T follicular helper cell (primary cell): Measurements from ENCODE around the gene CIRBP.
"Not testable (repeated sequence)": the region's sequence is repeated elsewhere in the genome, so short reads cannot be mapped to it uniquely, and the experiment has no call there.

Source experiments
- DNase-seq: peaks from one replicate; pipeline ENCODE4 v3.0.0-alpha.2; 2020; ENCODE audit warnings: low read depth

CIRBP gene

DNA sequence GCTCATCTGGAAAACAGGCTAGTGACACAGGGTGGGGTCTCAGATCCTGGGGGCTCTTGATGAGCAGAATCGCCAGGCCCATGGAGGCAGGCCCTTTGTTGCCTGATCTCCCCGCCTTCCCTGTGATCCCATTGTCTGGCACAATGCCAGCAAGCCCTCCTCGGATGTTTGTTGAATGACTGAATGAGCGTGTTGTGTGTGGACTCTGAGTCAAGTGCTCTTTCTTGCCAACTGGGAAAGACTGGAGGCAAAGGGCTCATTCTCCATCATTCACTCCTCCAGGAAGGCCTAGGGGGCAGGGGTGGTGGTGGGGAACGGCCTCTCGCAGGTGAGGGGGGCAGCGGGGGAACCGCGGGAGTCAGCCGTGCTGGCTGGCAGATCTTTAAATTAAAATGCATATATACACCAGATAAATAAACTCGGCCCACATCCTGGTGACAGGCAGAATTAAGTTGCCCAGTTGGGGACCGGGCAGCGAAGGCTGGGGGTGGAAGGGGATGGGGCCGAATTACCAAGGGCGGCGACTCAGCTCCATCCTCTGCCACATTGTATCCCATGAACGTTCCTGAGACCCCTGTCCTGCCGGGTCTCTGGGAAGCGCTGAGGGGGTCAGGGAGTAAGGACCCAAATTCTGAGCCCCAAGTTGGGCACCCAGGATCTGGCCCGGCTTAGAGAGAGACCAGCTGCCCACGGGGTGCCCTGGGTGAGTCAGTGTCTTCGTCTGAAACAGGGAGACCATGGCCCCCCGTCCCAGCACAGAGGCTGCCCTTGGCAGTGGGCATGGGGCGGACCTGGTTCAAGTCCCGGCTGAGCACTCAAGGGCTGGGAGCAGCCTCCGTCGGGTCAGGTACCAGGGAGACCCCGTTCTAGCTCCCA, 41.1 kb downstream of the CIRBP start:
- no peak for DNase-seq

DNA sequence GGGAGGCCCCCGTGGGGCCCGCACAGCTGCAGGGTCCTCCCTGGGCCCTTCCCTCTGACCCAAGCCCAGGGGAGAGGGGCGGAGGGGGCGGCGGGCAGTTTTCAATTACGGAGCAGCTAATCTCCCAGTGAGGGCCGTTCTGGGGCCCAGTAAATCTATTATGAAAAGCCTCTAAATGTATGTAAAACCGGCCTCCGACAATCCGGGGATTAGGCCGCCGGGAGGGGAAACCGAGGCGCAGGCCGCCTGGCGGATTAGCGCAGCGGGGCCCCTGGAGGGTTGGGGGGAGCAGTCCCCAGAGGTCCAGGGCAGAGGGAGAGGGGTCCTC, 41.7 kb downstream of the CIRBP start:
- no peak for DNase-seq

DNA sequence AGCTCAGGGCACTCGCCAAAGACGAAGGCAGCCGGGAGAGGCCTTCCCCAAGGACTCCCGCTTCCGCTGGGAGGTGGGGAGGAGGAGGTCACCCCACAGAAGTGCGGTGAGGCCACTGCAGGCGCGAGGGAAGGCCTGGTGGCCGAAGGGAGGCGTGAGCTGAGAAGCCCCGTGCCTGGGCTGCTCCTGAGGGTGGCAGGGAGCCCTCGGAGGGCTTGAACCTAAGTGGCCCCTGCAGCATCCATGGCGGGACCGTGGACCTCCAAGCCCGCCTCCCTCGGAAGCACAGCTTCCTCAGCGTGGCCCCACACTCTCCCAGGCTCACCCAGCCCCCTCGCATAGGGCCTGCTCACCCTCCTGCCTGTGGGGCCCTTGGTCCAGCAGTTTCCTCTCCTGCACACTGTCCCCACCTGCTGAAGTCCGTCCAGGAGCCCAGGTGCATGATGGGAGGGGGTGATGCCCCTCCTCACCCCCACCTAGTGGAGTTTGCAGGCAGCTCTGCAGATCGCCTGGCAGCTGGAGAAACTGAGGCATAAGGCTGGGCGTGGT, 42.5 kb downstream of the CIRBP start:
- no peak for DNase-seq

DNA sequence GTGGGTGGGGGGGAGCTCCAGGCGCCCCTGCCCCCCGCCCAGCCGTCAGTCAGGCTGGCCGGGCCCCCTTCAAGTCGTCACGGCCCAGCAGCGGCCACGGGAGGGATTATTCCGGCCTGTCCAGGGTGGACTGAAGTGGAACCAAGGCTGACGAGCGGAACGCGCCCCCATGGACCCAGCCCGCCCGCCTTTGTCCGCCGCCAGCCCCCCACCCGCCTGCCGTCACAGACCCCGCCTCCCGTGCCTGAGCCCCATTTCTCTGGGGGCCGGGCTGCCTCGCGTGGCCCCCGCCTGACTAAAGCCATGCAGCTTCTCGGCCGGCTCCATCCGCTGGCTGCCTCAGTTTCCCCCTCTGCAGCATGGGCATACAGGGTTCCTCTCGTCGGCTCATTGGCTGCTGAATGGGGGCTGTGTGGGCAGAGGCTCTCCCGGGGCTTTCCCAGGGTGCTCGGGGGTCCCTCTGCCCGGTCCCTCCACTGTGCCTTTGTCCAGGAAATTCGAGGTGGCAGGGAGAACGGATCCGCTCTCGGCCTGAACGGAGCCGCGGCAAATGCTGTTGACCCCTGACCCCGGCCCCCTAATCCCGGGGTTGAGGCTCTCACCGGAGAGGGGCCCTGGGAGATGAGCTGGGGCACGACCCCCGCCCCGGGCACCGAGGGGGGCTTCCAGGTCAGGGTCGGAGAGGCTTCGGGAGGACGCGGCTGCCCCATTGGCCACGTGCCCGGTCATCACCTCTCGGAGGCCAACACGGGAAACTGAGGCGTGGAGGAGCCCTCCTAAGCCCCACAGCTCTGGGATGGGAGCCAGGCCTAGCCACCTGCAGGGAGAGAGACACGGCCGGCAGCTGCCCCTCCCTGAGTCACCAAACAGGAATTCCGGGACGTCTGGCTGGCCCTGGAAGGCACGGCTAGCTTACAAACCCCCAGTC, 43.9 kb downstream of the CIRBP start:
- DNase-seq: no peak

DNA sequence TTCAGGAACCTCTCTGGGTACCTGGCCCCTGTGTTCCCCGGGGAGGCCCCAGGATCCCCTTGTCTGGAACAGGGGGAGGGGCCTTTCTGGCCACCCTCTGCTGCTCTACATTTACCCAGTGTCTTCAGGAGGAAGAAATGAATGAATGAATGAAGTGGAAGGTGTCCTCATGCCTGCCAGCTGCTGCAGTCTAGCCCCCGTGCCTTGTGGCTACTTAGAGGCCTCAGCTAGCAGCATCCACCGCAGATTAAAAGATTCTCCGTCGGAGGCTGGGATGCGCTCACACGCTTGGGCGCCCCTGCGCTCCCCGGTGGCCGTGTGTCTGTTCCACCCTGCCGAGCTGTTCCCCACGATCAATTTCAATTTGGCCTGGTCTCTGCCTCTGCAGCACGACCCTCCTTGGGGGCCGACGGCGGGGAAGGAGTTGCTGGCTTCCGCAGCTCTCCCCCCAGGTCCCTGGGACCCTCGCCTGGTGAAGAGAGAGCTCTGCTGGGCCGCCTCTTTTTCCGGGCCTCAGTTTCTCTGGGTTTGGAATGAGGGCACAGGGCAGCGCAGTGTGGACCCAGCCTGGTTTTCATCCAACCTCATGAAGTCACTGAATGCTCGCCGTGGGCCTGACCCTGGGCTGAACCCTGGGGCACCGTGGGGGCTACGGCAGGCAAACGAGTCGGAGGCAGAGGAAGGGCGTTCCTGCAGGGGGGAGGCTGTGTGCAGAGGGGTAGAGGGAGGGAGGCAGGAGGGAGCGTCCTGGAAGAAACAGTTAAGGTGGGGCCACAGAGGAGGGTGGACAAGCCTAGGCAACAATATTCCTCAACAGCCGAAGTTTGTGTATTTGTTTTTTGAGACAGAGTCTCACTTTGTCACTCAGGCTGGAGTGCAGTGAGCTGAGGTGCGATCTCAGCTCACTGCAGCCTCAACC, 44.8 kb downstream of the CIRBP start:
- DNase-seq: no peak

DNA sequence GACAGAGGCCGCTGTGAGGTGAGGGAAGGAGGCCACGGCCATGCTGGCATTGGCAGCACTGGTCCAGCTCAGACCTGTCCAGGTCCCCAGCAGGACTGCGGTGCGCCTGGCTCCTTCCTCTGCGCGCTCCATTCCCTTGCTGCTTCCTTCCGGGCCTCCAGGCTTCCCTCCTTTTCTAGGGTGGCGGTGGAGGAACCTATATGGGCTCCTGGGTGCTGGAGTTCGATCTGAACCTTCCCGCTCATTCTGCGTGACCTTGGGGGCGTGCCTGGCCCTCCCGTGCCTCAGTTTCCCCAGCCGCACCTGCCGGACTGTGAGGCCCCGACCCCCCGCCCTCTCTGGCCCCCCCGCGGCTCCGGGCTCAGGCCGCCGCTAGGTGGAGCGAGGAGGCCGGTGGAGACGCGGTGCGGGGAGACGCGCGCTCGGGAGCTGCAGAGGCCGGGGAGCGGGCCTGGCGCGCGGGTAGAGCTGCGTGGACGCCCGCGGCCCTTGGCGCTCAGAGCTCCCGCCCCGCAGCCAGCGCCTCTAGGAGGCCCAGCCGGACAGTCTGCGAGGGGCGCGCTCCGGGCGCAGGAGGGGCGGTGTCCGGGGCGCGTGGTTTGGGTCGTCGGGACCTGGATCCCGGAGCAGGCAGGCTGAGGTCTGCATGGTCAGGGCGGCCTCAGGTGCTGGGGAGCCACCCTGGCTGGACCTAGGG, 46.5 kb downstream of the CIRBP start:
- no peak for DNase-seq

DNA sequence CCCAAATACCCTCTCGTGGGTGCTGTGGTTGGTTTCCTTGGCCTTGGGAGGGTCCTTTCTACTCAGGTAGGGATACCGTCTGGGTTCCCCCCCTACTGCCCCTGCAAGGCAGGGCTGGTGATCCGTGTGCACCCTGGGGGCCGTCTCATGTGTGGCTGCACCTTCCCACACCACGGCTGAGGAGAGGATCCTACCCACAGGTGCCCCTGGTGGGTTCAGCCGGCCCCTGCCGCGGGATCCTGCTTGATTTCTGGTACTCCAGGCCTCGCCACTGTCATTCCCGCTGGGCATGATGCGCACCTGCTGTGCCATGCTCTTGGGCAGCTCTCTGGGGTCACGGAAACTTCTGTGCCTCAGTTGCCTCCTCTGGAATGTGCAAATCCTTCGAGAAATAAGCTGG, 47.3 kb downstream of the CIRBP start:
- no peak for DNase-seq

DNA sequence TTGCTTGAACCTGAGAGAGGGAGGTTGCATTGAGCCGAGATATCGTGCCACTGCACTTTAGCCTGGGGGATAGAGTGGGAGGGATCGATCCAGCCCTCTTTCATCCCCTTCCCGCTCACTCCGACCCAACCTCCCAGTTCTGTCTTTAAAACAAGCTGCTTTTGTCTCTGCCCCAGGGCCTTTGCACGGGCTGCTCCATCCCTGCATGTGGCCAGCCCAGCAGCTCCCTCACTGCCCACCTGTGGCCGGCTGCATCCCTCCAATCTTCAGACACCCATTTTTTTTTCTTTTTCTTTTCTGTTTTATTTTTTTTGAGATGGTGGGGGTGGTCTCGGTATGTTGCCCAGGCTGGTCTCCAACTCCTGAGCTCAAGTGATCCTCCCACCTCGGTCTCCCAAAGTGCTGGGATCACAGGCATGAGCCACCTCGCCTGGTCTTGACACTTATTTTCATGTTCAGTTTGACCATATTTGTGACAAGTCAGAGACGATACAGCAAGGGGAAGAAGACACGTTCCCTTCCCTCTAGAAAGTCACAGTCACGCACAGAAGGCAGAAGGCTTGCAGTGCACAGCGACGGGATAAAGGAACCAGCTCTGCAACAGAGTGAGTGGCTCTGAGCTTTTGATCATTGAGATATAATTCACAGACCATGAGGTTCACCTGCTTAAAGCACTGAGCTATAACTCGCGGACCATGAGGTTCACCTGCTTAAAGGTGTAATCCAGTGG, 48.3 kb downstream of the CIRBP start:
- DNase-seq: no peak

DNA sequence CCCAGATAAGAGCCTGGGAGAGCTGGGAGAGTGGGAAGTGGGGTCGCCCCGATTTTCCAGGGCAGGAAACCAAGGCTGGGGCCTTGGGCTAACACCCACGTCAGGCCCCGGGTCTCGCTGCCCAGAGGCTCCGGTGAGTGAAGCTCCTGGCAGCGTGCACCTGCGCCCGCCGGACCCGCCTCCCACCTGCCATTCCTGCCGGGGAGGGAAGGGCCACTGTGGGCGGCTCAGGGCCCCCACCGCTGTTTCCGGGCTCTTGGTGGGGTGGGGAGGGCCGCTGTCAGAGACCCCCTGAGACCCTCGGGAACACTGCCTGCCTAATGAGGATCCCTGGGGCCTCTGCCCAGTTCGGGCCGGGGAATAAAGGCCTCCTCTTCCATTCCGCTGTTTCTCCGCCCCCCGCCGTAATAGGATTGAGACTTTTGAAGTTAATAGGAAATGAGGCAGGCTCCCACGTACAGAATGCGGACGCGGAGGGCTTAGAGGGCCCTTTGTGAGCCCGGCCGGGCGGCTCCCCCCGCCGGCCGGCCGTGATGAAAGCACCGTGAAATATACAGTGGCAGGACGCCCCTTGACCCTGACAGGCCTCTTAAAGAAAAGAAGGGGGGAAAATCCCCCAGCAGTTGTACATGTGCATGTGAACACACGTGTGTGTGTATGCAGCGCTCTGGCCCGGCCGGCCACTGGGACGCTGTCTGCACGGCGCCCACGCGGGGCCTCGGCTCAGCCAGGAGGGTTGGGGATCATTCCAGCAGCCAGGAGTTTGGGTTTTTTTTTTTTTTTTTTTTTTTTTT, 49.7 kb downstream of the CIRBP start:
- DNase-seq: no peak

DNA sequence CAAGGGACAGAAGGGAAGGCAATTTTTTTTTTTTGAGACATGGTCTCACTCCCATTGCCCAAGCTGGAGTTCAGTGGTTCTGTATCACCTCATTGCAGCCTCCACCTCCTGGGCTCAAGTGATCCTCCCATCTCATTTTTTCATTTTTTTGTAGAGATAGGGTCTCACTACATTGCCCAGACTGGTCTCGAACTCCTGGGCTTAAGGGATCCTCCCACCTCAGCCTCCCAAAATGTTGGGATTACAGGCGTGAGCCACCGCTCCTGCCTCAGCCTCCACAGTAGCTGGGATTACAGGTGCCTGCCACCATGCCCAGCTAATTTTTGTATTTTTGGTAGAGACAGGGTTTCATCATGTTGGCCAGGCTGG, 51.1 kb downstream of the CIRBP start:
- not testable (repeated sequence) for DNase-seq

DNA sequence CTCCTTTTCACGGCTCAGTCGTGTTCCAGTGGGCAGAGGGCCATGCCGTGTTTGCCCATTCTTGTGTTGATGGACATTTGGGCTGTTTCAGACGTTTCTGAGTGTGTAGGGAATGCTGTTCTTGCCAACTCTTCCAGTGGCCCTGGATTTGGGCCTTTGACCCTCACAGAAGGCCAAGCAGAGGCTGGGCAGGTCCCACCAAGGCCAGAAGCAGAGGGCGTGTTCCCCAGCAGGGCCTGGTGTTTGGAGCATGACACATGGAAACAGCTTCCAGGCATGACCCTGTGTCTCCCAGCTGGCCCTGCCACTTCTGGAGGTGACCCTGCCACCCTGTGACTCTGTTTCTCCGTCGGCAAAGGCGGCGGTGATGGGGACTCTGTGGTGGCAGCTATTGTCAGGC, 52.4 kb downstream of the CIRBP start:
- no peak for DNase-seq

DNA sequence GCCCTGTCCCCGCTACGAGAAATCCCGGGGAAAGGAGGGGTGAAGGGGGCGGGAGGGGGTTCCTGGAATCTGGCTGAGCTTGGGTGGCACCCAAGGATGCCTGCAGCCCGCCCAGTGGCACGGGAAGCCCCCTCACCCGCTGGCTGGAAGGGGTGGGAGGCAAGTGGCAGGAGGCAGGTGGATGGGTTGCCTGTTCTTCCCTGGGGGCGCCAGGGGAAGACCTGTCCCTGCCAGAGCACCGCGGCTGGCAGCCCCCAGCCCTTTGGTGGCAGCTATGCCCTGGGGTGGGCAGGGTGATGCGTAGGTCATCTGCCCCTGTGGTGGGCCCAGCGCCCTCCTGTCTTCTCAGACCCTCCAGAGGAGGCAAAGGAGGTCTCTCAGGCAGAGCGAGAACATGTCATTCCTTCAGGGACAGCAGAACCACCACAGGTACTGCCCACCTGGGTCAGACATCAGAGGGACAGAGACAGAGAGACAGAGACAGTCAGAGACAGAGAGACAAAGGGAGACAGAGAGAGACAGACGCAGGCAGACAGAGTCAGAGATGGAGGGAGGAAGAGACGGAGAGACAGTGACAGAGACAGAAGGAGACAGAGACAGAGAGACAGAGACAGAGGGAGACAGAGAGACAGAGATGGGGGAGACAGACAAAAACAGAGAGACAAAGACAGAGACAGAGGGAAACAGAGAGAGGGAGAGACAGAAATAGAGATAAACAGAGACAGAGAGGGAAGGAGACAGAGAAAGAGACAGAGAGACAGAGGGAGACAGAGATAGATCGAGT, 53.3 kb downstream of the CIRBP start:
- DNase-seq: no peak

DNA sequence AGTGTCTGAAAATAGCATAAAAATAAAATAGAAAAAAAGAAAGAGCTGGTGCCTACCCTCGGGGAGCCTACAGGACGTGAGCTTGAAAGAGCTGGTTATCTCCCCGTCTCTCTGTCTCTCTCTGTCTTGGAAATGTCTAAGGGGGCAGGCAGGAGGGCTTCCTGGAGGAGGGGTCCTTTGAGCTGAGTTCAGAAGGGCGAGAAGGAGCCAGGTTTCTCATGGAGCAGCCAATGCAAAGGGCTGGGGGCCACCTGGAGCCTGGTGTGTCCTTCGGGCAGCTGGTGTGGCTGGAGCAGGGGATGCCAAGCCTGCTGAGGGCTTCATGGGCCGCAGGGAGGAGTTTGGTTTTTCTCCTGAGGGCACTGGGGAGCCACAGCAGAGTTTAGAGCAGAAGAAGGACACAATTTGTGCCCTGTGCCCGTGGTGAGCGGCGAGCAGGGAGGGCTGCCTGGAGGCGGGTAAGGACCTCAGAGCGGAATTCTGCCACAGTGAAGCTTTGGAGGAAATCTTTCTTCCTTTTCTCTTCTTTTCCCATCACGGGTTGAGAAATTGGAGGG, 55.2 kb downstream of the CIRBP start:
- no peak for DNase-seq
